Measurements from ENCODE around the gene ALKBH3.

DNA sequence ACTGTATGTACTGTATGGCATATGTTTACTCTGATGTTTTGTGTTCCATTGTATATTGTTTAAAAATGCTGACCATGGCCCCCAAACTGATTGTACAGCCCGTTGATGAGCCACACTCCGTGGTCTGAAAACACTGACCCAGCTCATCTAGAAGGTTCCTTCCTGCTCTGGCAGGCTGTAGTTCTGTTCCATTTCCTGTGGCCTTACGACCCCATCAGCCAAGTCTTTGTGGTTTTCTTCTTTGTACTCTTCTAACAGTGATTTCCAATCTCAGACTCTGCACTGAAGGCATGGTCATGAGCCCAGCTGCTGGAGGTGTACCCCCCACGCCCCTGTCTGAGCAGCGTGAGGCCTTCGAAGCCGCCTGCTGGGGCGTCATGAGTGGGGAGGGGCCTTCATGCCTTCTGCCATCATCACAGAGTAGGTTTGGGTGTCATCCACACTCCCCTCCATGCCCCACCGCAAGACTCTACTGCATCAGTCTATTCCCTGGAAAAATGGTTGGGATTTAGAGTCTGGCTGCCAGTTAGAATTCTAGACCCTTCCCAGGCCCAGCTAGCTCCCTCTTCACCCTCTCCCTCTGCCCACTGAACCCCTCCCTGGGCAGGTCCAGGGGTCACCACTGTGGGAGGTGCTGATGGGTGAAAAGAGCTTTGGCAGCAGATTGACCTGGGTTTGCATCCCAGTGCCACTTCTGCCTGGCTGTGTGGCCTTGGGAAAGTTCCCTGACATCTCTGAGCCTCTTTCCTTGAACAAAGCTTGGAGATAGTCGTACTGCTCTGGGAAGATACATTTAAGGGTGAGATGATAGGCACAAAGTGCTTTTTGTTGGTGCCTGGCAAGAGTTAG is 50.5 kb downstream of the ALKBH3 start:
- no peak for TF ChIP-seq CTCF (IDR thresholded peaks at IDR 0.05; ENCODE audit: poor library complexity)
- no peak for TF ChIP-seq EZH2 (IDR thresholded peaks at IDR 0.05; ENCODE audit: borderline replicate concordance)
